ENCODE measurements around the gene PLEKHG4B. TPM values are rescaled to one million over a fixed set of nuclear protein-coding genes. Genes with fewer than 3 reads are reported as not detected.
"Not testable (repeated sequence)": the region's sequence is repeated elsewhere in the genome, so short reads cannot be mapped to it uniquely, and the experiment has no call there.

Gene PLEKHG4B
- total RNA-seq, 2 experiments from 2014 or later = 0.06 TPM; not detected in 1

DNA sequence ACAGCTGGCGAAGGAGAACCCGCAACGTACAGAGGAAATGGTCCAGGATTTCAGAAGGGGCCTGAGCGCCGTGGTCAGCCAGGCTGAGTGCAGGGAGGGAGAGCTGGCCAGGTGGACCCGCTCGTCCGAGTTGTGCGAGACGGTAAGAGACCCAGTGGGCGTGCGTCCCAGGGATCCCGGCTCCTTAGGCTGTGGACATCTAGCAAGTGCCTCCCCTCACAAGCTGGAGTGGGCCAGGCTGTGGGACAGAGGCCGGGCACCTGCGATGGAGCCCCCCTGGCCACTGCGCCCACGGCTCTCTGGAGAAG, 69.8 kb downstream of the PLEKHG4B start:
- Mint-ChIP-seq H3K36me3 (no peaks in the 10 kb centered on the region), H3K4me3 (no peak overlapping the region), H3K27ac (no peak overlapping the region), H3K4me1 (no peaks in the 10 kb centered on the region), H3K9me3 (no peaks in the 10 kb centered on the region), H3K27me3 (peaks cover 6% of the 10 kb centered on the region)
- DNase-seq = no peak

DNA sequence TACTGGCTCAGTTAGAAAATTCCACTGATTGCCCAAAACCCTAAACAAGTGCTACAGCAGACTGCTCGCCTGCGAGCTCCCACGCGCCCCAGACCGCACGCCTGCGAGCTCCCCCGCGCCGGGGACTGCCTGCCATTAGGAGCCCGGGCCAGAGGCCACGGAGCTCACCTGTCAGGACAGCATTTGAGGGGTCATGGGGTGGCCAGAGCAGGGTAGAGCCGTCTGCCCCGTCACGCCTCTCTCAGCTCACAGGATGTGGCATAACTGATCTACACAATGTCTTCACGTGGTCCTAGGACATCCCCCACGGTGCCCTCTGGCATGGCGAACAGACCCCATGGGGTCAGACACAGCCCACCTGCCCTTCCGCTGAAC, 70.2 kb downstream of the PLEKHG4B start:
- Mint-ChIP-seq H3K36me3 (no peaks in the 10 kb centered on the region), H3K4me1 (no peaks in the 10 kb centered on the region), H3K27ac (no peak overlapping the region), H3K27me3 (peaks cover 6% of the 10 kb centered on the region), H3K9me3 (no peaks in the 10 kb centered on the region), H3K4me3 (no peak overlapping the region)
- DNase-seq = no peak

DNA sequence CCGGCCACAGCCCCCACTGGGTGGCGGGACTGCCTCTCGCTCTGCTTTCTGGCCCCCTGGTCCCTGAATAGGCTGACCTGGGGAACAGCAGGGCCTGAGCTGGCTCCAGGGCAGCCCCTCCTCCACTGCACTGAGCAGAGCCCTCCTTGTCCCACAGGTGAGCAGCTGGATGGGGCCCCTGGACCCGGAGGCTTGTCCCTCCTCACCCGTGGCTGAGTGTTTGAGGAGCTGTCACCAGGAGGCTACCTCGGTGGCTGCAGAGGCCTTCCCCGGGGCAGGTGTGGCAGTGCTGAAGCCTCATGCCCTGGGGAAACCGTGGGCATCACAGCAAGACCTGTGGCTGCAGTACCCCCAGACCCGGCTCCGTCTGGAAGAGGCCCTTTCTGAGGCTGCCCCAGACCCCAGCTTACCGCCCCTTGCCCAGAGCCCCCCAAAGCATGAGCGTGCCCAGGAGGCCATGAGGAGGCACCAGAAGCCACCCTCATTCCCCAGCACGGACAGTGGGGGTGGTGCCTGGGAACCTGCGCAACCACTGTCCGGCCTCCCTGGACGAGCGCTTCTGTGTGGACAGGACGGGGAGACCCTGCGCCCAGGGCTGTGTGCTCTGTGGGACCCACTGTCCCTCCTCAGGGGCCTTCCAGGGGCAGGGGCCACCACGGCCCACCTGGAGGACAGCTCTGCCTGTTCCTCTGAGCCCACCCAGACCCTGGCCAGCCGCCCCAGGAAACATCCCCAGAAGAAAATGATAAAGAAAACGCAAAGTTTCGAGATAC, 70.8 kb downstream of the PLEKHG4B start:
- H3K27ac Mint-ChIP-seq = no peak overlapping the region
- no peaks in the 10 kb centered on the region for H3K36me3 Mint-ChIP-seq
- peaks cover 6% of the 10 kb centered on the region for H3K27me3 Mint-ChIP-seq
- no peaks in the 10 kb centered on the region for H3K9me3 Mint-ChIP-seq
- H3K4me3 Mint-ChIP-seq = no peak overlapping the region
- H3K4me1 Mint-ChIP-seq = no peaks in the 10 kb centered on the region
- no peak for DNase-seq

DNA sequence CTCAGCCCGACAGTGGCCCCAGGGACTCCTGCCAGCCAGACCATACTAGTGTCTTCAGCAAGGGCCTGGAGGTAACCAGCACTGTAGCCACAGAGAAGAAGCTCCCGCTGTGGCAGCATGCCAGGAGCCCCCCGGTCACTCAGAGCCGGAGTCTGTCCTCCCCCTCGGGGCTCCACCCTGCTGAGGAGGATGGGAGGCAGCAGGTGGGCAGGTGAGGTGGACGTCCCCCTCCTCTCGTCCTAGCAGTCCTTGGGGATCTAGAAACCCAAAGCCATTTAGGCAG, 71.3 kb downstream of the PLEKHG4B start:
- no peaks in the 10 kb centered on the region for H3K9me3 Mint-ChIP-seq
- H3K27ac Mint-ChIP-seq = no peak overlapping the region
- H3K36me3 Mint-ChIP-seq = no peaks in the 10 kb centered on the region
- no peak for DNase-seq
- H3K27me3 Mint-ChIP-seq = peaks cover 6% of the 10 kb centered on the region
- no peaks in the 10 kb centered on the region for H3K4me1 Mint-ChIP-seq
- no peak overlapping the region for H3K4me3 Mint-ChIP-seq

- no peak overlapping the region for H3K4me3 Mint-ChIP-seq
- H3K27ac Mint-ChIP-seq = no peak overlapping the region
- no peaks in the 10 kb centered on the region for H3K36me3 Mint-ChIP-seq
- no peak for DNase-seq
- H3K9me3 Mint-ChIP-seq = no peaks in the 10 kb centered on the region
- no peaks in the 10 kb centered on the region for H3K4me1 Mint-ChIP-seq
- peaks cover 6% of the 10 kb centered on the region for H3K27me3 Mint-ChIP-seq
Measured at GRCh38 chr5:163841-164240, 71.9 kb downstream of the PLEKHG4B start.

DNA sequence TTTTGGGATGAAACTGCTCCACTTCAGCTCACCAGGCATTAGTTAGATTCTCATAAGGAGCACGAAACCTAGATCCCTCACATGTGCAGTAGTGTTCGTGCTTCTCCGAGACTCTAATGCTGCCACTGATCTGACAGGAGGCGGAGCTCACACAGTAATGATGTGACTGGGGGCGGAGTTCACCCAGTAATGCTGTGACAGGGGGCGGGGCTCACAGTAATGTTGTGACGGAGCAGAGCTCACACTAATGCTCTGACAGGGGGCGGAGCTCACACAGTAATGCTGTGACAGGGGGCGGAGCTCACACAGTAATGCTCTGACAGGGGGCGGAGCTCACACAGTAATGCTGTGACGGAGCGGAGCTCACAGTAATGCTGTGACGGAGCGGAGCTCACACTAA, 72.3 kb downstream of the PLEKHG4B start:
- no peak for DNase-seq
- no peak overlapping the region for H3K27ac Mint-ChIP-seq
- no peak overlapping the region for H3K4me3 Mint-ChIP-seq
- H3K36me3 Mint-ChIP-seq = no peaks in the 10 kb centered on the region
- peaks cover 6% of the 10 kb centered on the region for H3K27me3 Mint-ChIP-seq
- H3K9me3 Mint-ChIP-seq = no peaks in the 10 kb centered on the region
- H3K4me1 Mint-ChIP-seq = no peaks in the 10 kb centered on the region

DNA sequence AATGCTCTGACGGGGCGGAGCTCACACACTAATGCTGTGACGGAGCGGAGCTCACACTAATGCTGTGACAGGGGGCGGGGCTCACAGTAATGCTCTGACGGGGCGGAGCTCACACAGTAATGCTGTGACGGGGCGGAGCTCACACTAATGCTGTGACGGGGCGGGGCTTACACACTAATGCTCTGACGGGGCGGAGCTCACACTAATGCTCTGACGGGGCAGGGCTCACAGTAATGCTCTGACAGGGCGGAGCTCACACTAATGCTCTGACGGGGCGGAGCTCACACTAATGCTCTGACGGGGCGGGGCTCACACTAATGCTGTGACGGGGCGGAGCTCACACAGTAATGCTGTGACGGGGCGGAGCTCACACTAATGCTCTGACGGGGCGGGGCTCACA, 72.8 kb downstream of the PLEKHG4B start:
- DNase-seq, H3K9me3 Mint-ChIP-seq, H3K4me3 Mint-ChIP-seq, H3K36me3 Mint-ChIP-seq, H3K4me1 Mint-ChIP-seq, H3K27ac Mint-ChIP-seq, H3K27me3 Mint-ChIP-seq: not testable (repeated sequence)

DNA sequence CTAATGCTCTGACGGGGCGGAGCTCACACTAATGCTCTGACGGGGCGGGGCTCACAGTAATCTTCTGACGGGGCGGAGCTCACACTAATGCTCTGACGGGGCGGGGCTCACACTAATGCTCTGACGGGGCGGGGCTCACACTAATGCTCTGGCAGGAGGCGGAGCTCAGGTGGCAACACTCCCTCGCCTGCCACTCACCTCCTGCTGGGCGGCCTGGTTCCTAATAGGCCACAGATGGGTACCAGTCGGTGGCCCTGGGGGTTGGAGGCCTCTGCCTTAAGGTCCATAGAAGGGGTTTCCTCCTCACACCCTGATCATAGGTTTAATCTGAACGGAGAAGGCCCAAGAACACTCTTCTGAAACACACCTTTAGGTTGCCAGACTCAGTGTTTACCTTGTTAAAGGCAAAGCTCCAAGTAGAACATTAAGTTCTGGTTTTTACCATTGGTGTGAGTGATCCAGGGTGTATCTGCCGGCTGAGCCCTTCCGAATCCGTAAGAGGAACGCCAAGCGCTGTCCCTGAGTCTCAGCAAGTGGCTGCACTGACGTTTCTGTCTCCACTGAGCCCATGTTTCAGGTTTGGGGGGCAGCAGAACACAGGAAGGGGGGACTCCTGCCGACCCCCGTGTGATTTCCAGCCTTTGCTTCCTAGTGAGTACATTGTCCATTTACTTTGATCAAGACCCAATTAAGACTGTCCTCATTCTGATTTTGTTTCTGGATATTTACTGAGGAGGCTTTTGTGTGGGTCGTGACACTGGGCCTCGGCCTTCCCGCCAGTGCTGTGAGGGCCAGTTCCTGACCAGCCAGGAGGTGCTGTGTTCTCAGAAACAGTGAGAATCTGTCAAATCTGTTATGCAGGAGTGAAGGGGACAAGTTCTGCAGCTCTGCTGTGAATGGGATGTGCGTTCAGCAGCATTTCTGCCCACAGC, 74.7 kb downstream of the PLEKHG4B start:
- no peak overlapping the region for H3K27ac Mint-ChIP-seq
- H3K27me3 Mint-ChIP-seq = no peaks in the 10 kb centered on the region
- H3K4me1 Mint-ChIP-seq = no peaks in the 10 kb centered on the region
- DNase-seq = no peak
- H3K9me3 Mint-ChIP-seq = no peaks in the 10 kb centered on the region
- H3K4me3 Mint-ChIP-seq = no peak overlapping the region
- H3K36me3 Mint-ChIP-seq = no peaks in the 10 kb centered on the region

DNA sequence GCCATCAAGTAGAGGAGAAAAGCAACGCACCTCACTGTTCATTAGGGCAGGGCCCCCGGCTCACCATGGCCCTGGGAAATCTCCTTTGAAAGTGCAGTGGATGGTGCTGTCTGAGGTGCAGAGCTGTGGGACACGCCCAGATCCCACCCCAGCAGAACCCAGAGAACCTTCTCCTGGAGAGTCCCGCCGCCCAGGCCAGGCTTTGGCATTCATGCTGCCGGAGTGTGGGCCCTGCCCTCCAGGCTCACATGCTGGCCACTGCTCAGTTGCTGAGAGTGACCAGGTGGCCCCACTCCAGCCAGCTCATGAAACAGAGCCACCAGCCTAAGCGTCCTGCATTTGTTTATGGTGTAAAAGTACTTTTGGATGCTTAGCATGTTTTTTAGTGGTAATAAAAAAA, 75.5 kb downstream of the PLEKHG4B start:
- Mint-ChIP-seq H3K4me3 (no peak overlapping the region), H3K27ac (no peak overlapping the region), H3K4me1 (no peaks in the 10 kb centered on the region), H3K36me3 (no peaks in the 10 kb centered on the region), H3K27me3 (no peaks in the 10 kb centered on the region), H3K9me3 (no peaks in the 10 kb centered on the region)
- no peak for DNase-seq

- no peaks in the 10 kb centered on the region for H3K4me1 Mint-ChIP-seq
- no peaks in the 10 kb centered on the region for H3K27me3 Mint-ChIP-seq
- no peak overlapping the region for H3K4me3 Mint-ChIP-seq
- no peak for DNase-seq
- H3K27ac Mint-ChIP-seq = no peak overlapping the region
- H3K36me3 Mint-ChIP-seq = no peaks in the 10 kb centered on the region
- no peaks in the 10 kb centered on the region for H3K9me3 Mint-ChIP-seq
Measured at GRCh38 chr5:167982-168660, 76.2 kb downstream of the PLEKHG4B start.

DNA sequence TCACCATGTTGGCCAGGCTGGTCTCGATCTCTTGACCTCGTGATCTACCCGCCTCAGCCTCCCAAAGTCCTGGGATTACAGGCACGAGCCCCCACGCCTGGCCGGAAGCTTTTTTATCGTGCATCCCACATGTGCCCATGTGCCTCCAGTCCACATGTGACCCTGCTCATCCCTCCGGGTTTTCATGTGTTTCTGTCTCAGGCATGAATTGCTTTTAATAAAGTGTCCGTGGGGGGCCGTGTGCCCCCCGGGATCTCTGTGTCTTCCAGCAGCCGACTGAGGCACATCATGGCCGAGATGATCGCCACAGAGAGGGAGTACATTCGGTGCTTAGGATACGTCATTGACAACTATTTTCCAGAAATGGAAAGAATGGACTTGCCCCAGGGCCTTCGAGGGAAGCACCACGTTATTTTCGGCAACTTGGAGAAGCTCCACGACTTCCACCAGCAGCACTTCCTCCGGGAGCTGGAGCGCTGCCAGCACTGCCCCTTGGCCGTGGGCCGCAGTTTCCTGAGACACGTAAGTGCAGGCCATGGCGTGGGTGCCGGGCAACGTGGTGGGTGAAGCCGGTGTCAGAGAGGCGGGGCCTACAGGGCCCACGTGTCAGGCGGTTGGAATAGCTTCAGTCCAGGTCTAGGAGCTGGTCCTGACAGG, 77.2 kb downstream of the PLEKHG4B start:
- Mint-ChIP-seq H3K27ac (no peak overlapping the region), H3K9me3 (no peaks in the 10 kb centered on the region), H3K4me3 (no peak overlapping the region), H3K27me3 (no peaks in the 10 kb centered on the region), H3K4me1 (no peaks in the 10 kb centered on the region), H3K36me3 (no peaks in the 10 kb centered on the region)
- no peak for DNase-seq

- no peaks in the 10 kb centered on the region for H3K9me3 Mint-ChIP-seq
- no peaks in the 10 kb centered on the region for H3K36me3 Mint-ChIP-seq
- H3K27me3 Mint-ChIP-seq = no peaks in the 10 kb centered on the region
- H3K27ac Mint-ChIP-seq = no peak overlapping the region
- no peaks in the 10 kb centered on the region for H3K4me1 Mint-ChIP-seq
- H3K4me3 Mint-ChIP-seq = no peak overlapping the region
- DNase-seq = no peak
Measured at GRCh38 chr5:169728-170094, 77.7 kb downstream of the PLEKHG4B start.

DNA sequence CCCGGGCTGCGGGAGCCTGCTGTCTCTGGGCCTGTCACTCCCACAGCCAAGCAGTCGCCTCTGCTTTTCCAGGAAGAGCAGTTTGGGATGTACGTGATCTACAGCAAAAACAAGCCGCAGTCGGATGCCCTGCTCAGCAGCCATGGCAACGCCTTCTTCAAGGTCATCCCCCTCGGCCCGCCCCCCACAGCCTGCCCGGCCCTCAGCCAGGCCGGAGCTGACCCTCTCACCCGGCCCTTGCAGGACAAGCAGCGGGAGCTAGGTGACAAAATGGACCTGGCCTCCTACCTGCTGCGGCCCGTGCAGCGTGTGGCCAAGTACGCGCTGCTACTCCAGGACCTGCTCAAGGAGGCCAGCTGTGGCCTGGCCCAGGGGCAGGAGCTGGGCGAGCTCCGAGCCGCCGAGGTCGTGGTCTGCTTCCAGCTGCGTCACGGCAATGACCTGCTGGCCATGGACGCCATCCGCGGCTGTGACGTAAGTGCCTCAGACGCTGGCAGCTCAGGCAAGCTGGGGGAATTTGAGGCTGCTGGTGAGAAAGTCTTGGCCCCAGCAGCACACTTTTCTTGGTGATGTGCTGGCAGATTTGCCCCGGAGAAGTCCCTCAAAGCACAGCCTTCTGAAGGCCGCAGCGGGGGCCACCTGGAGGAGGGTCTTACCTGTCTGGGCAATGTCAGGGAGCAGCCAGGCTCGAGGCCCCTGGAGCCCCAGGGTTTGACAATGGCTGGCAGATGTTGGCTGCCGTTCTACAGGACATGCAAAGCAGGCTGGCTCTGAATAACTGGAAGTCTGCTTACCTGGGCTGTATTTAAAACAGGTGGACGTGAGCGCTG, 79.2 kb downstream of the PLEKHG4B start:
- H3K4me3 Mint-ChIP-seq = no peak overlapping the region
- no peaks in the 10 kb centered on the region for H3K27me3 Mint-ChIP-seq
- H3K27ac Mint-ChIP-seq = no peak overlapping the region
- DNase-seq = no peak
- no peaks in the 10 kb centered on the region for H3K36me3 Mint-ChIP-seq
- no peaks in the 10 kb centered on the region for H3K4me1 Mint-ChIP-seq
- H3K9me3 Mint-ChIP-seq = no peaks in the 10 kb centered on the region

GRCh38 chr5:171801-172331, 79.9 kb downstream of the PLEKHG4B start:
- Mint-ChIP-seq H3K27ac (no peak overlapping the region), H3K27me3 (no peaks in the 10 kb centered on the region), H3K4me3 (no peak overlapping the region), H3K4me1 (no peaks in the 10 kb centered on the region), H3K9me3 (no peaks in the 10 kb centered on the region), H3K36me3 (no peaks in the 10 kb centered on the region)
- no peak for DNase-seq
